ENCODE results near the gene B3GALT6.

The B3GALT6 gene

GRCh38 chr1:1236945-1237873, 5.2 kb downstream of the B3GALT6 start:
- TF ChIP-seq CTCF (IDR thresholded peaks at IDR 0.05; ENCODE audit: extremely low read depth, missing control alignments): no peak
- no peak for DNase-seq (ENCODE audit: low spot score)

GRCh38 chr1:1237874-1238701, 6.1 kb downstream of the B3GALT6 start:
- TF ChIP-seq CTCF (IDR thresholded peaks at IDR 0.05; ENCODE audit: extremely low read depth, missing control alignments): no peak
- peak; percentile 65 for DNase-seq (ENCODE audit: low spot score)

- TF ChIP-seq CTCF (IDR thresholded peaks at IDR 0.05; ENCODE audit: extremely low read depth, missing control alignments): no peak
- no peak for DNase-seq (ENCODE audit: low spot score)
Measured at GRCh38 chr1:1238702-1239178, 6.7 kb downstream of the B3GALT6 start.

- no peak for DNase-seq (ENCODE audit: low spot score)
- TF ChIP-seq CTCF (IDR thresholded peaks at IDR 0.05; ENCODE audit: extremely low read depth, missing control alignments): no peak
Measured at GRCh38 chr1:1239227-1239613, 7.2 kb downstream of the B3GALT6 start.

GRCh38 chr1:1239614-1240347, 7.7 kb downstream of the B3GALT6 start:
- TF ChIP-seq CTCF (IDR thresholded peaks at IDR 0.05; ENCODE audit: extremely low read depth, missing control alignments): no peak
- DNase-seq (ENCODE audit: low spot score): no peak

- TF ChIP-seq CTCF (IDR thresholded peaks at IDR 0.05; ENCODE audit: extremely low read depth, missing control alignments): no peak
- no peak for DNase-seq (ENCODE audit: low spot score)
Measured at GRCh38 chr1:1240348-1240732, 8.3 kb downstream of the B3GALT6 start.
